Measurements from ENCODE around the gene OR6B3.
"Not testable (repeated sequence)": the region's sequence is repeated elsewhere in the genome, so short reads cannot be mapped to it uniquely, and the experiment has no call there.

Gene OR6B3

GRCh38 chr2:240052524-240052923 is 797 bp downstream of the OR6B3 start:
- Histone ChIP-seq H3K27me3 (replicated peaks) (peaks cover 2% of the 10 kb centered on the region), H3K4me3 (ENCODE audit: low read depth, low read length) (no peak overlapping the region), H3K27ac (no peak overlapping the region), H3K36me3 (replicated peaks) (no peaks in the 10 kb centered on the region)
- DNase-seq, result no peak
- in situ Hi-C loops (cut with HindIII; ENCODE audit: low pct_ligation_motif_present, low sequenced_read_pairs), result no loop called here
- TF ChIP-seq CTCF (IDR thresholded peaks at IDR 0.05; ENCODE audit: low read depth, low read length, missing control alignments), result no peak

GRCh38 chr2:240051697-240052096 is 1.6 kb downstream of the OR6B3 start:
- H3K4me3 ChIP-seq (ENCODE audit: low read depth, low read length), result no peak overlapping the region
- no peak overlapping the region for H3K27ac ChIP-seq
- H3K36me3 ChIP-seq (replicated peaks), result no peaks in the 10 kb centered on the region
- TF ChIP-seq CTCF (IDR thresholded peaks at IDR 0.05; ENCODE audit: low read depth, low read length, missing control alignments), result no peak
- in situ Hi-C loops (cut with HindIII; ENCODE audit: low pct_ligation_motif_present, low sequenced_read_pairs), result no loop called here
- H3K27me3 ChIP-seq (replicated peaks), result peaks cover 2% of the 10 kb centered on the region
- DNase-seq, result no peak

GRCh38 chr2:240050278-240050677 is 3.0 kb downstream of the OR6B3 start:
- no peaks in the 10 kb centered on the region for H3K36me3 ChIP-seq (replicated peaks)
- DNase-seq, result no peak
- in situ Hi-C loops (cut with HindIII; ENCODE audit: low pct_ligation_motif_present, low sequenced_read_pairs), result no loop called here
- H3K4me3 ChIP-seq (ENCODE audit: low read depth, low read length), result no peak overlapping the region
- H3K27ac ChIP-seq, result no peak overlapping the region
- no peak for TF ChIP-seq CTCF (IDR thresholded peaks at IDR 0.05; ENCODE audit: low read depth, low read length, missing control alignments)
- H3K27me3 ChIP-seq (replicated peaks), result peaks cover 2% of the 10 kb centered on the region

GRCh38 chr2:240048237-240048636 is 5.1 kb downstream of the OR6B3 start:
- H3K27me3 ChIP-seq (replicated peaks), result no peaks in the 10 kb centered on the region

GRCh38 chr2:240045098-240045497 is 8.2 kb downstream of the OR6B3 start:
- DNase-seq, result no peak
- Histone ChIP-seq H3K27me3 (replicated peaks) (no peaks in the 10 kb centered on the region), H3K27ac (no peak overlapping the region), H3K4me3 (ENCODE audit: low read depth, low read length) (no peak overlapping the region), H3K36me3 (replicated peaks) (no peaks in the 10 kb centered on the region)
- in situ Hi-C loops (cut with HindIII; ENCODE audit: low pct_ligation_motif_present, low sequenced_read_pairs), result no loop called here
- TF ChIP-seq CTCF (IDR thresholded peaks at IDR 0.05; ENCODE audit: low read depth, low read length, missing control alignments), result no peak

More at GRCh38 chr2:240048237-240048636, 5.1 kb downstream of the OR6B3 start:
- TF ChIP-seq CTCF (IDR thresholded peaks at IDR 0.05; ENCODE audit: low read depth, low read length, missing control alignments), result no peak
- no peak for DNase-seq
- Histone ChIP-seq H3K36me3 (replicated peaks) (no peaks in the 10 kb centered on the region), H3K27ac (no peak overlapping the region), H3K4me3 (ENCODE audit: low read depth, low read length) (no peak overlapping the region)
- in situ Hi-C loops (cut with HindIII; ENCODE audit: low pct_ligation_motif_present, low sequenced_read_pairs), result no loop called here

- H3K4me3 ChIP-seq (ENCODE audit: low read depth, low read length); H3K27me3 ChIP-seq (replicated peaks); H3K27ac ChIP-seq; in situ Hi-C loops (cut with HindIII; ENCODE audit: low pct_ligation_motif_present, low sequenced_read_pairs); DNase-seq; H3K36me3 ChIP-seq (replicated peaks): not testable (repeated sequence)
Measured at GRCh38 chr2:240044096-240044495, 9.2 kb downstream of the OR6B3 start.

Measured in brain microvascular endothelial cell (primary cell).